ENCODE data around the gene CCDC97.

Gene CCDC97

DNA sequence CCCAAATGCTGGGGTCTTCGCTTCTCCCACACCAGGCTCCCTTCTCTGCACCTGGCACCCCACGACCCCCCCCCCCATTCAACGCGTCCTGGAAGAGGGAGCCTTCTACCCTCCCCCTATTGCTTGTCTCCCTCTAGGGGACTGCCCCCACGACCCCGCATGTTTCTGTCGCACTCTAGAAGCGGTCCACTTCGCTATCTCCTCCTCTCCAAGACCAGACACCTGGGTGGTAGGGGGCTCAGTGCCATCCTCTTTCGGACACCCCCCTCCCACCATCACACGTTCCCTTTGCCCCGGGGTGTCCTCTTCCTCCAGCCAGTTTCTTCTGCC is 42.3 kb downstream of the CCDC97 start (continued):
- TF ChIP-seq CTCF (tag by site-specific recombination; IDR thresholded peaks at IDR 0.05) (no peak), ZNF423 (tag by site-specific recombination; IDR thresholded peaks at IDR 0.05) (peak; percentile 12; the same call in 1 of the 2 replicates), BCL11B (tag by site-specific recombination; IDR thresholded peaks at IDR 0.05; ENCODE audit: low read depth) (peak; percentile 35; the same call in 1 of the 2 replicates), ZNF626 (tag by site-specific recombination; IDR thresholded peaks at IDR 0.05) (no peak), ZNF433 (tag by site-specific recombination; IDR thresholded peaks at IDR 0.05; ENCODE audit: low read depth) (no peak), ZNF792 (tag by site-specific recombination; IDR thresholded peaks at IDR 0.05) (no peak), ZNF501 (tag by site-specific recombination; IDR thresholded peaks at IDR 0.05) (no peak), ZNF510 (tag by site-specific recombination; IDR thresholded peaks at IDR 0.05; ENCODE audit: insufficient replicate concordance) (no peak), ZNF362 (tag by site-specific recombination; IDR thresholded peaks at IDR 0.05) (no peak), ZNF518A (tag by site-specific recombination; conservative IDR thresholded peaks at IDR 0.05; ENCODE audit: low read depth) (no peak), ZNF10 (tag by site-specific recombination; IDR thresholded peaks at IDR 0.05) (no peak)
- TF ChIP-seq, protein P1, sequence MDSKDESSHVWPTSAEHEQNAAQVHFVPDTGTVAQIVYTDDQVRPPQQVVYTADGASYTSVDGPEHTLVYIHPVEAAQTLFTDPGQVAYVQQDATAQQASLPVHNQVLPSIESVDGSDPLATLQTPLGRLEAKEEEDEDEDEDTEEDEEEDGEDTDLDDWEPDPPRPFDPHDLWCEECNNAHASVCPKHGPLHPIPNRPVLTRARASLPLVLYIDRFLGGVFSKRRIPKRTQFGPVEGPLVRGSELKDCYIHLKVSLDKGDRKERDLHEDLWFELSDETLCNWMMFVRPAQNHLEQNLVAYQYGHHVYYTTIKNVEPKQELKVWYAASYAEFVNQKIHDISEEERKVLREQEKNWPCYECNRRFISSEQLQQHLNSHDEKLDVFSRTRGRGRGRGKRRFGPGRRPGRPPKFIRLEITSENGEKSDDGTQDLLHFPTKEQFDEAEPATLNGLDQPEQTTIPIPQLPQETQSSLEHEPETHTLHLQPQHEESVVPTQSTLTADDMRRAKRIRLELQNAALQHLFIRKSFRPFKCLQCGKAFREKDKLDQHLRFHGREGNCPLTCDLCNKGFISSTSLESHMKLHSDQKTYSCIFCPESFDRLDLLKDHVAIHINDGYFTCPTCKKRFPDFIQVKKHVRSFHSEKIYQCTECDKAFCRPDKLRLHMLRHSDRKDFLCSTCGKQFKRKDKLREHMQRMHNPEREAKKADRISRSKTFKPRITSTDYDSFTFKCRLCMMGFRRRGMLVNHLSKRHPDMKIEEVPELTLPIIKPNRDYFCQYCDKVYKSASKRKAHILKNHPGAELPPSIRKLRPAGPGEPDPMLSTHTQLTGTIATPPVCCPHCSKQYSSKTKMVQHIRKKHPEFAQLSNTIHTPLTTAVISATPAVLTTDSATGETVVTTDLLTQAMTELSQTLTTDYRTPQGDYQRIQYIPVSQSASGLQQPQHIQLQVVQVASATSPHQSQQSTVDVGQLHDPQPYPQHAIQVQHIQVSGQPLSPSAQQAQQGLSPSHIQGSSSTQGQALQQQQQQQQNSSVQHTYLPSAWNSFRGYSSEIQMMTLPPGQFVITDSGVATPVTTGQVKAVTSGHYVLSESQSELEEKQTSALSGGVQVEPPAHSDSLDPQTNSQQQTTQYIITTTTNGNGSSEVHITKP (tag by site-specific recombination; IDR thresholded peaks at IDR 0.05): peak; percentile 99

- Histone ChIP-seq H3K9me3 (ENCODE audit: control insufficient read depth, insufficient read depth, low read depth, low read length) (no peaks in the 10 kb centered on the region), H3K27ac (ENCODE audit: extremely low read depth, low read depth, low read length) (peak overlapping the region; percentile 77; the same call in 1 of the 2 replicates), H3K36me3 (ENCODE audit: control insufficient read depth in 2 of 2, insufficient read depth in 1 of 2, low read length in 2 of 2) (peaks cover 2 to 10% of the 10 kb centered on the region in 2 experiments; a peak in 2 of 3 replicates), H3K4me1 (ENCODE audit: control insufficient read depth, insufficient read depth, low read length) (peaks cover 5% of the 10 kb centered on the region; the same call in 1 of the 2 replicates), H3K4me3 (ENCODE audit: low read depth, low read length) (peak overlapping the region; percentile 43)
- ChIA-PET POLR2A (interaction anchor here (0.5 to 3.1 kb wide), 16 partner anchors 11 to 88 kb away, joined by 3 to 73 read pairs (median 4); partner anchors contain the start of genes B9D2, DMAC2, HNRNPUL1 and TMEM91), CTCF (interaction anchor here (0.6 to 5.3 kb wide), 16 partner anchors 11 to 487 kb away, joined by 3 to 64 read pairs (median 4); partner anchors contain the start of genes B9D2 and DMAC2)
- TF ChIP-seq, protein P2, sequence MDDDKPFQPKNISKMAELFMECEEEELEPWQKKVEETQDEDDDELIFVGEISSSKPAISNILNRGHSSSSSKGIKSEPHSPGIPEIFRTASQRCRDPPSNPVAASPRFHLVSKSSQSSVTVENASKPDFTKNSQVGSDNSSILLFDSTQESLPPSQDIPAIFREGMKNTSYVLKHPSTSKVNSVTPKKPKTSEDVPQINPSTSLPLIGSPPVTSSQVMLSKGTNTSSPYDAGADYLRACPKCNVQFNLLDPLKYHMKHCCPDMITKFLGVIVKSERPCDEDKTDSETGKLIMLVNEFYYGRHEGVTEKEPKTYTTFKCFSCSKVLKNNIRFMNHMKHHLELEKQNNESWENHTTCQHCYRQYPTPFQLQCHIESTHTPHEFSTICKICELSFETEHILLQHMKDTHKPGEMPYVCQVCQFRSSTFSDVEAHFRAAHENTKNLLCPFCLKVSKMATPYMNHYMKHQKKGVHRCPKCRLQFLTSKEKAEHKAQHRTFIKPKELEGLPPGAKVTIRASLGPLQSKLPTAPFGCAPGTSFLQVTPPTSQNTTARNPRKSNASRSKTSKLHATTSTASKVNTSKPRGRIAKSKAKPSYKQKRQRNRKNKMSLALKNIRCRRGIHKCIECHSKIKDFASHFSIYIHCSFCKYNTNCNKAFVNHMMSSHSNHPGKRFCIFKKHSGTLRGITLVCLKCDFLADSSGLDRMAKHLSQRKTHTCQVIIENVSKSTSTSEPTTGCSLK (tag by site-specific recombination; IDR thresholded peaks at IDR 0.05): no peak
- TF ChIP-seq ZBTB11 (tag by site-specific recombination; conservative IDR thresholded peaks at IDR 0.05; ENCODE audit: low read depth) (0 out of 2 replicates have a peak, but pooled peaks have one; percentile 28), ZNF416 (tag by site-specific recombination; IDR thresholded peaks at IDR 0.05) (no peak), KLF9 (tag by site-specific recombination; IDR thresholded peaks at IDR 0.05; ENCODE audit: low read depth) (peak; percentile 29)
Measured at GRCh38 chr19:41352609-41353465, 42.9 kb downstream of the CCDC97 start.
